ENCODE results near the gene KRT6A.

Gene KRT6A

GRCh38 chr12:52442600-52443061 lies 50.4 kb downstream of the KRT6A start:
- H3K79me2 ChIP-seq (ENCODE audit: insufficient read depth, low read length) = no peaks in the 10 kb centered on the region
- no peaks in the 10 kb centered on the region for H3F3A ChIP-seq (ENCODE audit: low read depth)
- H3K4me1 ChIP-seq (ENCODE audit: insufficient read depth, low read length, poor library complexity, severe bottlenecking) = no peaks in the 10 kb centered on the region
- no peak for TF ChIP-seq CTCF (conservative IDR thresholded peaks at IDR 0.05; ENCODE audit: low read length)
- TF ChIP-seq EZH2phosphoT487 (IDR thresholded peaks at IDR 0.05; ENCODE audit: borderline replicate concordance) = no peak
- no peaks in the 10 kb centered on the region for H3K9me3 ChIP-seq (ENCODE audit: insufficient read depth, low read depth, low read length)
- H4K20me1 ChIP-seq (ENCODE audit: insufficient read depth, low read length, poor library complexity, severe bottlenecking) = no peaks in the 10 kb centered on the region
- H3K4me2 ChIP-seq (ENCODE audit: low read depth, low read length, poor library complexity, severe bottlenecking) = no peak overlapping the region
- H3K9ac ChIP-seq (ENCODE audit: low read depth, low read length, poor library complexity, severe bottlenecking) = no peak overlapping the region
- no peak overlapping the region for H2AFZ ChIP-seq (ENCODE audit: low read length)
- H3K4me3 ChIP-seq (ENCODE audit: low read length, poor library complexity, severe bottlenecking) = no peak overlapping the region
- H3K9me2 ChIP-seq (replicated peaks; ENCODE audit: low read depth, low read length) = no peaks in the 10 kb centered on the region
- no peaks in the 10 kb centered on the region for H3K36me3 ChIP-seq (ENCODE audit: insufficient read depth, low read length)
- H3K27me3 ChIP-seq (ENCODE audit: insufficient read depth, low read length, poor library complexity, severe bottlenecking) = no peaks in the 10 kb centered on the region

- Histone ChIP-seq H3K4me1 (ENCODE audit: insufficient read depth, low read length, poor library complexity, severe bottlenecking) (no peaks in the 10 kb centered on the region), H3K9me2 (replicated peaks; ENCODE audit: low read depth, low read length) (no peaks in the 10 kb centered on the region), H3K27me3 (ENCODE audit: insufficient read depth, low read length, poor library complexity, severe bottlenecking) (no peaks in the 10 kb centered on the region), H4K20me1 (ENCODE audit: insufficient read depth, low read length, poor library complexity, severe bottlenecking) (no peaks in the 10 kb centered on the region), H3K9me3 (ENCODE audit: insufficient read depth, low read depth, low read length) (no peaks in the 10 kb centered on the region), H2AFZ (ENCODE audit: low read length) (no peak overlapping the region), H3K79me2 (ENCODE audit: insufficient read depth, low read length) (no peaks in the 10 kb centered on the region), H3K4me3 (ENCODE audit: low read length, poor library complexity, severe bottlenecking) (no peak overlapping the region), H3K9ac (ENCODE audit: low read depth, low read length, poor library complexity, severe bottlenecking) (no peak overlapping the region), H3K36me3 (ENCODE audit: insufficient read depth, low read length) (no peaks in the 10 kb centered on the region), H3K4me2 (ENCODE audit: low read depth, low read length, poor library complexity, severe bottlenecking) (no peak overlapping the region), H3F3A (ENCODE audit: low read depth) (no peaks in the 10 kb centered on the region)
- TF ChIP-seq CTCF (conservative IDR thresholded peaks at IDR 0.05; ENCODE audit: low read length) = no peak
- no peak for TF ChIP-seq EZH2phosphoT487 (IDR thresholded peaks at IDR 0.05; ENCODE audit: borderline replicate concordance)
Observed at GRCh38 chr12:52441320-52441911, 51.6 kb downstream of the KRT6A start.

- Histone ChIP-seq H3K27me3 (ENCODE audit: insufficient read depth, low read length, poor library complexity, severe bottlenecking) (no peaks in the 10 kb centered on the region), H3K9me3 (ENCODE audit: insufficient read depth, low read depth, low read length) (no peaks in the 10 kb centered on the region), H3K4me1 (ENCODE audit: insufficient read depth, low read length, poor library complexity, severe bottlenecking) (no peaks in the 10 kb centered on the region), H3K4me3 (ENCODE audit: low read length, poor library complexity, severe bottlenecking) (no peak overlapping the region), H3K36me3 (ENCODE audit: insufficient read depth, low read length) (no peaks in the 10 kb centered on the region), H3K4me2 (ENCODE audit: low read depth, low read length, poor library complexity, severe bottlenecking) (no peak overlapping the region), H3K9me2 (replicated peaks; ENCODE audit: low read depth, low read length) (no peaks in the 10 kb centered on the region), H3F3A (ENCODE audit: low read depth) (no peaks in the 10 kb centered on the region), H4K20me1 (ENCODE audit: insufficient read depth, low read length, poor library complexity, severe bottlenecking) (no peaks in the 10 kb centered on the region), H2AFZ (ENCODE audit: low read length) (no peak overlapping the region), H3K9ac (ENCODE audit: low read depth, low read length, poor library complexity, severe bottlenecking) (no peak overlapping the region), H3K79me2 (ENCODE audit: insufficient read depth, low read length) (no peaks in the 10 kb centered on the region)
- TF ChIP-seq EZH2phosphoT487 (IDR thresholded peaks at IDR 0.05; ENCODE audit: borderline replicate concordance) (no peak), CTCF (conservative IDR thresholded peaks at IDR 0.05; ENCODE audit: low read length) (no peak)
Observed at GRCh38 chr12:52440821-52441319, 52.2 kb downstream of the KRT6A start.
